HepG2 (cell line): Measurements from ENCODE around the gene FAM32A. TPM values are rescaled to one million over a fixed set of nuclear protein-coding genes. Genes with fewer than 3 reads are reported as not detected.

Experiments
- EED ChIP-seq: sonication (generic); formaldehyde crosslinking; IDR thresholded peaks from 2 replicates; pipeline ENCODE4 v1.5.0; 2020; ENCODE audit warnings: mild to moderate bottlenecking, missing genetic modification reagents
- NR3C1 ChIP-seq: sonication (generic); formaldehyde crosslinking; IDR thresholded peaks from 2 replicates; pipeline ENCODE4 v1.4.0; 2020; ENCODE audit warnings: missing genetic modification reagents
- SIN3B ChIP-seq: fragments of 150-350 bp; IDR thresholded peaks from 2 replicates; pipeline ENCODE4 v1.6.1; 2014; ENCODE audit warnings: low read length
- SMARCE1 ChIP-seq: fragments of 450-650 bp; IDR thresholded peaks from 2 replicates; pipeline ENCODE4 v1.6.1; 2017; ENCODE audit warnings: borderline replicate concordance
- ZBTB1 ChIP-seq: sonication (generic); formaldehyde crosslinking; IDR thresholded peaks from 2 replicates; pipeline ENCODE4 v1.4.0; 2020; ENCODE audit warnings: missing genetic modification reagents, borderline replicate concordance
- polyA plus RNA-seq, 8 experiments: library from polyadenylated mRNA; depleted of rRNA in 3 of 8; stranded (reverse) in 7 of 8; unstranded in 1 of 8; fragments of >200 nt; fragmentation: Illumina TruSeq in 4 of 8; extraction: Trizol in 4 of 8; gene quantifications; 2 replicates each; pipeline versions ENCODE4 v1.2.1 to v1.2.3, GENCODE V29; 2011 to 2016; ENCODE audit warnings: low read depth in 4 of 8, missing spikeins in 1 of 8, mixed read lengths in 1 of 8; ENCODE audit not compliant: insufficient read depth in 1 of 8
- total RNA-seq, 5 experiments: library from RNA; depleted of rRNA; stranded (reverse); fragments of >200 nt; fragmentation: Illumina TruSeq; extraction: Trizol; gene quantifications; 2 replicates each; pipeline ENCODE4 v1.2.3, GENCODE V29; 2016; ENCODE audit warnings: low read depth in 1 of 5
- TF ChIP-seq, protein P1 (sequence below): sonication (generic); formaldehyde crosslinking; IDR thresholded peaks from 2 replicates; pipeline ENCODE4 v1.4.0; 2020; ENCODE audit warnings: missing genetic modification reagents
- TF ChIP-seq, protein P2 (sequence below): sonication (generic); formaldehyde crosslinking; IDR thresholded peaks from 2 replicates; pipeline ENCODE4 v1.5.0; 2020; ENCODE audit warnings: missing genetic modification reagents
- TF ChIP-seq, protein P3 (sequence below): sonication (generic); formaldehyde crosslinking; conservative IDR thresholded peaks from 2 replicates; pipeline ENCODE4 v1.4.0; 2020; ENCODE audit warnings: missing genetic modification reagents
- TF ChIP-seq, protein P4 (sequence below): sonication (generic); formaldehyde crosslinking; IDR thresholded peaks from 2 replicates; pipeline ENCODE4 v1.4.0; 2020; ENCODE audit warnings: missing genetic modification reagents
- TF ChIP-seq, protein P5 (sequence below): sonication (generic); formaldehyde crosslinking; IDR thresholded peaks from 2 replicates; pipeline ENCODE4 v1.4.0; 2020; ENCODE audit warnings: missing genetic modification reagents, borderline replicate concordance

FAM32A gene
- total and polyA plus RNA-seq, 2 of the 13 experiments (the other 11 are each of a cell fraction or from before 2014, with no cell fraction given), result 85.8 to 86.2 TPM

DNA sequence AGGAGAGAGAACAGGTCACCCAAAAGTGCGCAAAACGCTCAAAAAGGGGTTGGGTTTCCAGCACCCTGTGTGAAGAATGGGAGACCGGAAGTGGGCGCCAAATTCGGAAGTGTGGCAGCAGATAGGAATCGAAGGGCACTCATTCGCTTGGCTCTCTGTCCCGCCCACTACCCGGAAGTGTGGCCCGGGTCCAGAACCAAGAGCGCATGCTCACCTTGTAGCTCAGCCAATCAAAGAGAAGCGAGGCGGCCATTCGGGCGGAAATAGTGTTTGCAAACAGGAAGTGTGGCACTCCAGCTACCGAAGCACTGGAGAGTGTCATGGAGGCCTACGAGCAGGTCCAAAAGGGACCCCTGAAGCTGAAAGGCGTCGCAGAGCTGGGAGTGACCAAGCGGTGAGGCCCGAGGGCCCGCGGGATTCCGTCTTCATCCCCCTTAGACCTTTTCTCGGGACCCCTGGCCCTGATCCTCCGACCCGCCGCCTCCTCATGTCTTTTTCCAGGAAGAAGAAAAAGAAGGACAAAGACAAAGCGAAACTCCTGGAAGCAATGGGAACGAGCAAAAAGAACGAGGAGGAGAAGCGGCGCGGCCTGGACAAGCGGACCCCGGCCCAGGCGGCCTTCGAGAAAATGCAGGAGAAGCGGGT lies at the start of gene FAM32A (continued):
- TF ChIP-seq, protein P1, sequence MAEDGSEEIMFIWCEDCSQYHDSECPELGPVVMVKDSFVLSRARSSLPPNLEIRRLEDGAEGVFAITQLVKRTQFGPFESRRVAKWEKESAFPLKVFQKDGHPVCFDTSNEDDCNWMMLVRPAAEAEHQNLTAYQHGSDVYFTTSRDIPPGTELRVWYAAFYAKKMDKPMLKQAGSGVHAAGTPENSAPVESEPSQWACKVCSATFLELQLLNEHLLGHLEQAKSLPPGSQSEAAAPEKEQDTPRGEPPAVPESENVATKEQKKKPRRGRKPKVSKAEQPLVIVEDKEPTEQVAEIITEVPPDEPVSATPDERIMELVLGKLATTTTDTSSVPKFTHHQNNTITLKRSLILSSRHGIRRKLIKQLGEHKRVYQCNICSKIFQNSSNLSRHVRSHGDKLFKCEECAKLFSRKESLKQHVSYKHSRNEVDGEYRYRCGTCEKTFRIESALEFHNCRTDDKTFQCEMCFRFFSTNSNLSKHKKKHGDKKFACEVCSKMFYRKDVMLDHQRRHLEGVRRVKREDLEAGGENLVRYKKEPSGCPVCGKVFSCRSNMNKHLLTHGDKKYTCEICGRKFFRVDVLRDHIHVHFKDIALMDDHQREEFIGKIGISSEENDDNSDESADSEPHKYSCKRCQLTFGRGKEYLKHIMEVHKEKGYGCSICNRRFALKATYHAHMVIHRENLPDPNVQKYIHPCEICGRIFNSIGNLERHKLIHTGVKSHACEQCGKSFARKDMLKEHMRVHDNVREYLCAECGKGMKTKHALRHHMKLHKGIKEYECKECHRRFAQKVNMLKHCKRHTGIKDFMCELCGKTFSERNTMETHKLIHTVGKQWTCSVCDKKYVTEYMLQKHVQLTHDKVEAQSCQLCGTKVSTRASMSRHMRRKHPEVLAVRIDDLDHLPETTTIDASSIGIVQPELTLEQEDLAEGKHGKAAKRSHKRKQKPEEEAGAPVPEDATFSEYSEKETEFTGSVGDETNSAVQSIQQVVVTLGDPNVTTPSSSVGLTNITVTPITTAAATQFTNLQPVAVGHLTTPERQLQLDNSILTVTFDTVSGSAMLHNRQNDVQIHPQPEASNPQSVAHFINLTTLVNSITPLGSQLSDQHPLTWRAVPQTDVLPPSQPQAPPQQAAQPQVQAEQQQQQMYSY (CRISPR knock-in tag), result no peak
- TF ChIP-seq, protein P2, sequence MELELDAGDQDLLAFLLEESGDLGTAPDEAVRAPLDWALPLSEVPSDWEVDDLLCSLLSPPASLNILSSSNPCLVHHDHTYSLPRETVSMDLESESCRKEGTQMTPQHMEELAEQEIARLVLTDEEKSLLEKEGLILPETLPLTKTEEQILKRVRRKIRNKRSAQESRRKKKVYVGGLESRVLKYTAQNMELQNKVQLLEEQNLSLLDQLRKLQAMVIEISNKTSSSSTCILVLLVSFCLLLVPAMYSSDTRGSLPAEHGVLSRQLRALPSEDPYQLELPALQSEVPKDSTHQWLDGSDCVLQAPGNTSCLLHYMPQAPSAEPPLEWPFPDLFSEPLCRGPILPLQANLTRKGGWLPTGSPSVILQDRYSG, result peak; percentile 71; the same call in 1 of the 2 replicates
- no peak for TF ChIP-seq EED (CRISPR knock-in tag)
- no peak for TF ChIP-seq ZBTB1 (CRISPR knock-in tag)
- peak; percentile 77; the same call in 1 of the 2 replicates for TF ChIP-seq SIN3B
- TF ChIP-seq, protein P3, sequence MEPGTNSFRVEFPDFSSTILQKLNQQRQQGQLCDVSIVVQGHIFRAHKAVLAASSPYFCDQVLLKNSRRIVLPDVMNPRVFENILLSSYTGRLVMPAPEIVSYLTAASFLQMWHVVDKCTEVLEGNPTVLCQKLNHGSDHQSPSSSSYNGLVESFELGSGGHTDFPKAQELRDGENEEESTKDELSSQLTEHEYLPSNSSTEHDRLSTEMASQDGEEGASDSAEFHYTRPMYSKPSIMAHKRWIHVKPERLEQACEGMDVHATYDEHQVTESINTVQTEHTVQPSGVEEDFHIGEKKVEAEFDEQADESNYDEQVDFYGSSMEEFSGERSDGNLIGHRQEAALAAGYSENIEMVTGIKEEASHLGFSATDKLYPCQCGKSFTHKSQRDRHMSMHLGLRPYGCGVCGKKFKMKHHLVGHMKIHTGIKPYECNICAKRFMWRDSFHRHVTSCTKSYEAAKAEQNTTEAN (CRISPR knock-in tag), result no peak
- TF ChIP-seq SMARCE1, result no peak
- no peak for TF ChIP-seq NR3C1 (CRISPR knock-in tag)
- TF ChIP-seq, protein P4, sequence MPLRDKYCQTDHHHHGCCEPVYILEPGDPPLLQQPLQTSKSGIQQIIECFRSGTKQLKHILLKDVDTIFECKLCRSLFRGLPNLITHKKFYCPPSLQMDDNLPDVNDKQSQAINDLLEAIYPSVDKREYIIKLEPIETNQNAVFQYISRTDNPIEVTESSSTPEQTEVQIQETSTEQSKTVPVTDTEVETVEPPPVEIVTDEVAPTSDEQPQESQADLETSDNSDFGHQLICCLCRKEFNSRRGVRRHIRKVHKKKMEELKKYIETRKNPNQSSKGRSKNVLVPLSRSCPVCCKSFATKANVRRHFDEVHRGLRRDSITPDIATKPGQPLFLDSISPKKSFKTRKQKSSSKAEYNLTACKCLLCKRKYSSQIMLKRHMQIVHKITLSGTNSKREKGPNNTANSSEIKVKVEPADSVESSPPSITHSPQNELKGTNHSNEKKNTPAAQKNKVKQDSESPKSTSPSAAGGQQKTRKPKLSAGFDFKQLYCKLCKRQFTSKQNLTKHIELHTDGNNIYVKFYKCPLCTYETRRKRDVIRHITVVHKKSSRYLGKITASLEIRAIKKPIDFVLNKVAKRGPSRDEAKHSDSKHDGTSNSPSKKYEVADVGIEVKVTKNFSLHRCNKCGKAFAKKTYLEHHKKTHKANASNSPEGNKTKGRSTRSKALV (CRISPR knock-in tag), result no peak
- TF ChIP-seq, protein P5, sequence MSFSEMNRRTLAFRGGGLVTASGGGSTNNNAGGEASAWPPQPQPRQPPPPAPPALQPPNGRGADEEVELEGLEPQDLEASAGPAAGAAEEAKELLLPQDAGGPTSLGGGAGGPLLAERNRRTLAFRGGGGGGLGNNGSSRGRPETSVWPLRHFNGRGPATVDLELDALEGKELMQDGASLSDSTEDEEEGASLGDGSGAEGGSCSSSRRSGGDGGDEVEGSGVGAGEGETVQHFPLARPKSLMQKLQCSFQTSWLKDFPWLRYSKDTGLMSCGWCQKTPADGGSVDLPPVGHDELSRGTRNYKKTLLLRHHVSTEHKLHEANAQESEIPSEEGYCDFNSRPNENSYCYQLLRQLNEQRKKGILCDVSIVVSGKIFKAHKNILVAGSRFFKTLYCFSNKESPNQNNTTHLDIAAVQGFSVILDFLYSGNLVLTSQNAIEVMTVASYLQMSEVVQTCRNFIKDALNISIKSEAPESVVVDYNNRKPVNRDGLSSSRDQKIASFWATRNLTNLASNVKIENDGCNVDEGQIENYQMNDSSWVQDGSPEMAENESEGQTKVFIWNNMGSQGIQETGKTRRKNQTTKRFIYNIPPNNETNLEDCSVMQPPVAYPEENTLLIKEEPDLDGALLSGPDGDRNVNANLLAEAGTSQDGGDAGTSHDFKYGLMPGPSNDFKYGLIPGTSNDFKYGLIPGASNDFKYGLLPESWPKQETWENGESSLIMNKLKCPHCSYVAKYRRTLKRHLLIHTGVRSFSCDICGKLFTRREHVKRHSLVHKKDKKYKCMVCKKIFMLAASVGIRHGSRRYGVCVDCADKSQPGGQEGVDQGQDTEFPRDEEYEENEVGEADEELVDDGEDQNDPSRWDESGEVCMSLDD (CRISPR knock-in tag), result no peak
